Trophoblast cell (in vitro differentiated cells and primary cell): ENCODE measurements around the gene CLEC4D.
"Not testable (repeated sequence)": the region's sequence is repeated elsewhere in the genome, so short reads cannot be mapped to it uniquely, and the experiment has no call there.

Experiments
- DNase-seq, 2 donors: peaks; one replicate each; pipeline ENCODE4 v3.0.0-alpha.2; 2016
- H2AFZ ChIP-seq: 2 replicates; pipeline ENCODE4 v1.6.1; 2013; ENCODE audit warnings: low read length, moderate library complexity, mild to moderate bottlenecking; ENCODE audit not compliant: insufficient read depth, poor library complexity
- H2AK5ac ChIP-seq: 2 replicates; pipeline ENCODE4 v1.6.1; 2013; ENCODE audit warnings: mild to moderate bottlenecking, low read length
- H2BK120ac ChIP-seq: 2 replicates; pipeline ENCODE4 v1.6.1; 2013; ENCODE audit warnings: low read length, mild to moderate bottlenecking, moderate library complexity; ENCODE audit not compliant: insufficient read depth, poor library complexity
- H2BK12ac ChIP-seq: 2 replicates; pipeline ENCODE4 v1.6.1; 2013; ENCODE audit warnings: mild to moderate bottlenecking, low read length, moderate library complexity
- H2BK5ac ChIP-seq: 2 replicates; pipeline ENCODE4 v1.6.1; 2013; ENCODE audit warnings: low read length, low read depth, moderate library complexity, mild to moderate bottlenecking; ENCODE audit not compliant: poor library complexity
- H3K14ac ChIP-seq: 2 replicates; pipeline ENCODE4 v1.6.1; 2013; ENCODE audit warnings: mild to moderate bottlenecking, low read length
- H3K18ac ChIP-seq: 2 replicates; pipeline ENCODE4 v1.6.1; 2013; ENCODE audit warnings: mild to moderate bottlenecking, low read length
- H3K23ac ChIP-seq: 2 replicates; pipeline ENCODE4 v1.6.1; 2013; ENCODE audit warnings: low read length
- H3K27ac ChIP-seq: 2 replicates; pipeline ENCODE4 v1.5.1; 2013; ENCODE audit warnings: low read depth, mild to moderate bottlenecking, inconsistent platforms, low read length, moderate library complexity
- H3K27me3 ChIP-seq: 2 replicates; pipeline ENCODE4 v1.6.1; 2013; ENCODE audit warnings: inconsistent platforms, mild to moderate bottlenecking, low read length, moderate library complexity; ENCODE audit not compliant: insufficient read depth
- H3K36me3 ChIP-seq, 2 experiments: 1 replicate in 1 of 2; 2 replicates in 1 of 2; pipeline ENCODE4 v1.6.1; 2013; ENCODE audit warnings: low read length in 2 of 2, mild to moderate bottlenecking in 2 of 2, moderate library complexity in 1 of 2; ENCODE audit not compliant: insufficient read depth in 2 of 2, control insufficient read depth in 1 of 2
- H3K4ac ChIP-seq: 2 replicates; pipeline ENCODE4 v1.6.1; 2013; ENCODE audit warnings: low read depth, mild to moderate bottlenecking, low read length, moderate library complexity
- H3K4me1 ChIP-seq, 2 experiments: 1 replicate in 1 of 2; 2 replicates in 1 of 2; pipeline ENCODE4 v1.6.1; 2013; ENCODE audit warnings: low read length in 2 of 2, mild to moderate bottlenecking in 2 of 2, moderate library complexity in 1 of 2; ENCODE audit not compliant: insufficient read depth in 2 of 2, control insufficient read depth in 1 of 2
- H3K4me2 ChIP-seq: 2 replicates; pipeline ENCODE4 v1.6.1; 2013; ENCODE audit warnings: inconsistent platforms, mild to moderate bottlenecking, low read length, moderate library complexity
- H3K4me3 ChIP-seq: 2 replicates; pipeline ENCODE4 v1.5.1; 2013; ENCODE audit warnings: mild to moderate bottlenecking, low read depth, low read length, inconsistent platforms
- H3K79me1 ChIP-seq: one replicate; pipeline ENCODE4 v1.6.1; 2013; ENCODE audit warnings: low read length
- H3K79me2 ChIP-seq: 2 replicates; pipeline ENCODE4 v1.6.1; 2013; ENCODE audit warnings: low read length, mild to moderate bottlenecking; ENCODE audit not compliant: control insufficient read depth, insufficient read depth, poor library complexity
- H3K9ac ChIP-seq: 2 replicates; pipeline ENCODE4 v1.6.1; 2013; ENCODE audit warnings: mild to moderate bottlenecking, low read length
- H3K9me3 ChIP-seq: 2 replicates; pipeline ENCODE4 v1.6.1; 2013; ENCODE audit warnings: low read depth, mild to moderate bottlenecking, control low read depth, inconsistent platforms, low read length; ENCODE audit not compliant: insufficient read depth
- H4K12ac ChIP-seq: 2 replicates; pipeline ENCODE4 v1.6.1; 2013; ENCODE audit warnings: low read depth, mild to moderate bottlenecking, low read length, moderate library complexity
- H4K8ac ChIP-seq: 2 replicates; pipeline ENCODE4 v1.6.1; 2013; ENCODE audit warnings: low read depth, mild to moderate bottlenecking, low read length, moderate library complexity
- H4K91ac ChIP-seq: one replicate; pipeline ENCODE4 v1.6.1; 2013; ENCODE audit warnings: low read depth, mild to moderate bottlenecking, low read length, moderate library complexity
- WGBS: extraction: QIAGEN DNeasy Blood & Tissue Kit; methylation state at CpG from one replicate; pipeline ENCODE4 v1.1.7; 2013; ENCODE audit warnings: missing lambda C conversion rate; ENCODE audit not compliant: insufficient read length, insufficient coverage; ENCODE audit errors: extremely low coverage; 5-methylcytosine and 5-hydroxymethylcytosine counted together

Gene CLEC4D

GRCh38 chr12:8493084-8493483 is 20.2 kb upstream of the CLEC4D start:
- peaks cover 2% of the 10 kb centered on the region for H3K9me3 ChIP-seq
- H3K4me1 ChIP-seq, result no peaks in the 10 kb centered on the region
- H4K12ac ChIP-seq, result no peak overlapping the region
- no peak overlapping the region for H3K9ac ChIP-seq
- H4K8ac ChIP-seq, result no peak overlapping the region
- H3K79me1 ChIP-seq, result no peaks in the 10 kb centered on the region
- H3K14ac ChIP-seq, result no peak overlapping the region
- H2BK12ac ChIP-seq, result no peak overlapping the region
- no peak overlapping the region for H2BK5ac ChIP-seq
- H3K4ac ChIP-seq, result no peak overlapping the region
- no CpG with 5 or more reads among the region's 2 CpGs for WGBS
- H2BK120ac ChIP-seq, result no peak overlapping the region
- no peaks in the 10 kb centered on the region for H3K79me2 ChIP-seq
- H3K27ac ChIP-seq, result no peak overlapping the region
- no peak overlapping the region for H2AFZ ChIP-seq
- H3K36me3 ChIP-seq, result no peaks in the 10 kb centered on the region
- H3K4me3 ChIP-seq, result no peak overlapping the region
- H2AK5ac ChIP-seq, result no peak overlapping the region
- H4K91ac ChIP-seq, result no peak overlapping the region
- no peaks in the 10 kb centered on the region for H3K27me3 ChIP-seq
- no peak overlapping the region for H3K23ac ChIP-seq
- peak in 1 of 2 donors; percentile 26 for DNase-seq
- H3K18ac ChIP-seq, result no peak overlapping the region
- no peak overlapping the region for H3K4me2 ChIP-seq

- H3K79me2 ChIP-seq, H3K4me1 ChIP-seq, H3K4me3 ChIP-seq, H4K12ac ChIP-seq, H3K27me3 ChIP-seq, H4K8ac ChIP-seq, H3K27ac ChIP-seq, H2BK120ac ChIP-seq, H3K36me3 ChIP-seq, H3K14ac ChIP-seq, H2AFZ ChIP-seq, H3K4ac ChIP-seq, H2AK5ac ChIP-seq, H3K79me1 ChIP-seq, H3K9me3 ChIP-seq, H2BK5ac ChIP-seq, H4K91ac ChIP-seq, H3K18ac ChIP-seq, DNase-seq, H3K9ac ChIP-seq, H2BK12ac ChIP-seq, H3K4me2 ChIP-seq, H3K23ac ChIP-seq: not testable (repeated sequence)
- no CpG with 5 or more reads among the region's 4 CpGs for WGBS
Measured at GRCh38 chr12:8495671-8496070, 17.6 kb upstream of the CLEC4D start.

GRCh38 chr12:8496074-8496473 is 17.2 kb upstream of the CLEC4D start:
- H2AK5ac ChIP-seq, H4K12ac ChIP-seq, H3K4me1 ChIP-seq, DNase-seq, H3K36me3 ChIP-seq, H3K4ac ChIP-seq, H3K9ac ChIP-seq, H3K18ac ChIP-seq, H4K8ac ChIP-seq, H2AFZ ChIP-seq, H3K79me2 ChIP-seq, H3K27ac ChIP-seq, H3K4me3 ChIP-seq, H2BK5ac ChIP-seq, H3K9me3 ChIP-seq, H3K23ac ChIP-seq, H4K91ac ChIP-seq, H3K27me3 ChIP-seq, H3K79me1 ChIP-seq, H3K14ac ChIP-seq, H3K4me2 ChIP-seq, H2BK12ac ChIP-seq, H2BK120ac ChIP-seq: not testable (repeated sequence)
- WGBS, result no CpG with 5 or more reads among the region's 7 CpGs

DNA sequence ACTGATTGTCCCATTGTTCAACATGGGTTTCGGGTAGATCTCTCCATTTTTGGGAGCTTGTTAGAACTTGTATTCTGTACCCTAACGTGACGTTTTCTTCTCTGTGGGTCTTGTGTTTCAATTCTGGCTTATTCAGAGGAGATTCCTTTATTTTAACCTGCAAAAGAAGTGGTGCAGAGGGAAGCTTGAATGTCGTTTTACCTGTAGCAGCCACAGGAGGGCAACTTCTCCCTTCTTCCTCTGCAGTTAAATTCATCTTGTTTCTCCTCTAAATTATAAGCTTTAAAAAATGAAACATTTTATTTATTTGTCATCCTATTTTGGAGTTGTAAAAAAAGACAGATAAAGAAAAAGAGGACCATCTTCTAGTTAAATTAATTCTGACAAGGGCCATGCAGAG is 13.7 kb upstream of the CLEC4D start:
- DNase-seq, result no peak
- H2BK120ac ChIP-seq, result no peak overlapping the region
- H2AFZ ChIP-seq, result no peak overlapping the region
- no peaks in the 10 kb centered on the region for H3K4me1 ChIP-seq
- H4K12ac ChIP-seq, result no peak overlapping the region
- no peak overlapping the region for H3K14ac ChIP-seq
- no peak overlapping the region for H3K4me2 ChIP-seq
- H3K4ac ChIP-seq, result no peak overlapping the region
- no peak overlapping the region for H4K8ac ChIP-seq
- no peaks in the 10 kb centered on the region for H3K79me2 ChIP-seq
- H3K23ac ChIP-seq, result no peak overlapping the region
- H2AK5ac ChIP-seq, result no peak overlapping the region
- H3K9ac ChIP-seq, result no peak overlapping the region
- H3K9me3 ChIP-seq, result peaks cover 2% of the 10 kb centered on the region
- no peak overlapping the region for H2BK12ac ChIP-seq
- no peak overlapping the region for H4K91ac ChIP-seq
- H3K27me3 ChIP-seq, result no peaks in the 10 kb centered on the region
- no CpG with 5 or more reads among the region's 4 CpGs for WGBS
- no peak overlapping the region for H3K18ac ChIP-seq
- H3K36me3 ChIP-seq, result no peaks in the 10 kb centered on the region
- no peak overlapping the region for H3K27ac ChIP-seq
- no peaks in the 10 kb centered on the region for H3K79me1 ChIP-seq
- no peak overlapping the region for H2BK5ac ChIP-seq
- H3K4me3 ChIP-seq, result no peak overlapping the region
